Cortex of kidney (tissue), 1 donor: ENCODE measurements around the gene CEP295NL.
"Not testable (repeated sequence)": the region's sequence is repeated elsewhere in the genome, so short reads cannot be mapped to it uniquely, and the experiment has no call there.

Source experiments
- DNase-seq: peaks from one replicate; lab custom pipeline; 2025; lab: John Stamatoyannopoulos, UW

CEP295NL gene

GRCh38 chr17:78929908-78930775 lies 27.1 kb upstream of the CEP295NL start:
- no peak for DNase-seq

GRCh38 chr17:78925662-78926555 lies 22.9 kb upstream of the CEP295NL start:
- no peak for DNase-seq

GRCh38 chr17:78925234-78925633 lies 22.2 kb upstream of the CEP295NL start, which contains the start of gene TIMP2:
TIMP2 (minus strand) TSS chr17:78925387; CDS start chr17:78925088, 299 bp downstream.
- no peak for DNase-seq

- DNase-seq: no peak
These were observed 21.6 kb upstream of the CEP295NL start for GRCh38 chr17:78924481-78925151.

- DNase-seq: no peak
These were observed 20.9 kb upstream of the CEP295NL start for GRCh38 chr17:78923660-78924453.

- DNase-seq: no peak
These were observed 20.0 kb upstream of the CEP295NL start for GRCh38 chr17:78922816-78923498.

- no peak for DNase-seq
These were observed 18.5 kb upstream of the CEP295NL start for GRCh38 chr17:78921437-78921971.

GRCh38 chr17:78920528-78920927 lies 17.5 kb upstream of the CEP295NL start:
- no peak for DNase-seq

GRCh38 chr17:78919861-78920450 lies 17.0 kb upstream of the CEP295NL start:
- DNase-seq: no peak

GRCh38 chr17:78918979-78919378 lies 16.0 kb upstream of the CEP295NL start:
- no peak for DNase-seq

- DNase-seq: no peak
These were observed 14.7 kb upstream of the CEP295NL start for GRCh38 chr17:78917451-78918275.

- no peak for DNase-seq
These were observed 13.1 kb upstream of the CEP295NL start for GRCh38 chr17:78915872-78916632.

GRCh38 chr17:78913115-78913514 lies 10.1 kb upstream of the CEP295NL start:
- no peak for DNase-seq

GRCh38 chr17:78912082-78912481 lies 9.1 kb upstream of the CEP295NL start:
- DNase-seq: no peak

GRCh38 chr17:78911543-78911942 lies 8.5 kb upstream of the CEP295NL start:
- not testable (repeated sequence) for DNase-seq

- DNase-seq: no peak
These were observed 7.7 kb upstream of the CEP295NL start for GRCh38 chr17:78910497-78911284.

GRCh38 chr17:78908426-78908825 lies 5.4 kb upstream of the CEP295NL start:
- no peak for DNase-seq

GRCh38 chr17:78905541-78905940 lies 2.5 kb upstream of the CEP295NL start:
- no peak for DNase-seq
